H1 (cell line): ENCODE measurements around the gene TAC4. TPM values are rescaled to one million over a fixed set of nuclear protein-coding genes. Genes with fewer than 3 reads are reported as not detected.

ENCODE experiments used
- CBX5 ChIP-seq: fragments of 300-800, 300-1000 bp; sonication (generic); IDR thresholded peaks from 2 replicates; pipeline ENCODE4 v1.7.1; 2016; ENCODE audit warnings: antibody characterized with exemption, low read length, low read depth
- CREB1 ChIP-seq: IDR thresholded peaks from 2 replicates; pipeline ENCODE4 v1.6.1; 2012; ENCODE audit warnings: inconsistent platforms
- NRF1 ChIP-seq: IDR thresholded peaks from 2 replicates; pipeline ENCODE4 v1.6.1; 2011; ENCODE audit warnings: mild to moderate bottlenecking, low read depth, low read length, improper control_type of control experiment
- SIN3A ChIP-seq, 2 experiments: IDR thresholded peaks in 1 of 2; conservative IDR thresholded peaks in 1 of 2; 2 replicates each; pipeline ENCODE4 v1.6.1; 2011 to 2012; ENCODE audit warnings: low read length in 2 of 2, improper control_type of control experiment in 1 of 2, low read depth in 1 of 2, mild to moderate bottlenecking in 1 of 2
- polyA plus RNA-seq, 7 experiments: library from polyadenylated mRNA; depleted of rRNA in 3 of 7; stranded (reverse) in 5 of 7; unstranded in 2 of 7; fragments of >200 nt in 5 of 7; fragments of 200-250 nt in 2 of 7; gene quantifications; 1 replicate in 5 of 7; 2 replicates in 1 of 7; 4 replicates in 1 of 7; pipeline versions ENCODE4 v1.2.1 to v1.2.3, GENCODE V29; 2011 to 2013; ENCODE audit warnings: missing spikeins in 2 of 7, mixed read lengths in 2 of 7
- total RNA-seq: library from RNA; stranded (reverse); fragmentation: NEBNext Ultra II Directional; extraction: Animal tissue kit (Norgen Biotek cat#: 25700); gene quantifications from 2 replicates; pipeline ENCODE4 v1.2.1, GENCODE V29; 2021

TAC4 gene
- total and polyA plus RNA-seq, 2 of the 8 experiments (the other 6 are each of a cell fraction or from before 2014, with no cell fraction given) = 0.15 TPM; not detected in 1

DNA sequence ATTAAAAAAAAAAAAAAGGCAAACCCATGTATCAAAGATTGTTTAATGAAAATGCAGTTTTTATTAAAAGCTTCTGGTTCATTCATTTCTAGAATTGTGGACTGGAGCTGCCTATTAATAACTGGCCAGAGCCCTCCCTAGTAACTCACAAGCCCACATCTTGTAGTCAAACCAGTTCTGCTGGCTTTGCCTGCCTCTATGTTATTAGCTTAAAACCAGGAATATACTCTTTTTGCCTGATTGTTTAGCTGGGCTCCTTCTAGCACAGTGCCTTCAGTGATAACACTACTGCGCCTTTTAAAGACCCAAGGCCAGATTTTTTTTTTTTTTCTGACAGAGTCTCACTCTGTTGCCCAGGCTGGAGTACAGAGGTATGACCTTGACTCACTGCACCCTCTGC is 26.0 kb downstream of the TAC4 start (continued):
- no peak for TF ChIP-seq CREB1
- no peak for TF ChIP-seq CBX5
- no peak for TF ChIP-seq NRF1
- no peak for TF ChIP-seq SIN3A (conservative IDR thresholded peaks at IDR 0.05 in 1 of 2, IDR thresholded peaks at IDR 0.05 in 1 of 2; ENCODE audit: low read depth in 1 of 2, low read length in 2 of 2)
- TF ChIP-seq, all 59 proteins: peak for 0
